Large intestine (tissue), 3 donors: ENCODE data around the gene GSK3A. TPM values are rescaled to one million over a fixed set of nuclear protein-coding genes. Genes with fewer than 3 reads are reported as not detected.

Experiments
- DNase-seq, 2 donors: peaks; one replicate each; pipeline versions ENCODE4 v3.0.0 to v3.0.0-alpha.2; 2013
- H3K27ac ChIP-seq: one replicate; pipeline ENCODE4 v1.5.1; 2013; ENCODE audit warnings: low read length
- H3K27me3 ChIP-seq: 2 replicates; pipeline ENCODE4 v1.6.1; 2013; ENCODE audit warnings: low read length; ENCODE audit not compliant: control insufficient read depth, insufficient read depth
- H3K36me3 ChIP-seq: 2 replicates; pipeline ENCODE4 v1.6.1; 2013; ENCODE audit warnings: low read length; ENCODE audit not compliant: control insufficient read depth, insufficient read depth
- H3K4me1 ChIP-seq: one replicate; pipeline ENCODE4 v1.6.1; 2013; ENCODE audit warnings: low read length; ENCODE audit not compliant: control insufficient read depth, insufficient read depth
- H3K4me3 ChIP-seq: one replicate; pipeline ENCODE4 v1.5.1; 2013; ENCODE audit warnings: low read length
- H3K9me3 ChIP-seq: one replicate; pipeline ENCODE4 v1.6.1; 2013; ENCODE audit warnings: mild to moderate bottlenecking, low read depth, low read length, moderate library complexity; ENCODE audit not compliant: control insufficient read depth
- WGBS: methylation state at CpG from one replicate; pipeline ENCODE4 v1.1.5; 2013; ENCODE audit warnings: low lambda C conversion rate; ENCODE audit not compliant: insufficient coverage; 5-methylcytosine and 5-hydroxymethylcytosine counted together
- polyA plus RNA-seq: library from polyadenylated mRNA; unstranded; fragments of 120-200 nt; gene quantifications from one replicate; pipeline ENCODE4 v1.2.1, GENCODE V29; 2013

GSK3A gene
- polyA plus RNA-seq, 1 donor, result 70.8 TPM

DNA sequence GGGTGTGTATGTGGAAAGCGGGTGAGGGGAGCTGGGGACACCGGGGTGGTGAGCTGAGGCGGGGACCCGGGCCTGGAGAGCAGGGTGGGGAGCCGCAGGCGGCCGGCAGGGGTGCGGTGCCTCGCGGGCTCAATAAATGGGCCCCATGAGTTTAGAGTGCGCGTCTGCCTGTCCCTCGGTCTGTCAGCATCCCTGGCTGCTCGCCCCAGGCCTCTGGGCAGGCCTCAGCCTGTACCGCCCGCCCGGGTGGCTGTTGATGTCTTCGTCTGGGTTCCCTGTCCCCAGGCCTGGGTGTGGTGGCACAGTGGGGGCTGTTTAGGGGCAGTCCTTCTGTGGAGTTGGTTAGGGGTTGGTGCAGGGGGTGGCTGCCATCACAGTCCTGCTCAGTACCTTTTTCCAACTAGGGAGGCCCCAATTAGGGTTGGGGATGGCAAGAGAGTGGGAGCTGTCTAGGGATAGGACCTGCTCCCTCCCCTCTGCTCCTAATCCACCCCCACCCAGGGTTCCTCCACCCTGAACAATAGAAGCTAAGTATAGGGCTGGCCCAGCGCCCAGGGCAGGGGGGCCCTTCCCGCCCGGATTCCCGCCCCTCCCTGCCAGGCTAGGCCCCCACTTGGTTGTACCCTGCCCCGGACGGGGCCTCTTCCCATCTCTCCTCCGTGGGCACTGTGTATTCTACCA lies 38.9 kb upstream of the GSK3A start:
- Histone ChIP-seq H3K27ac (peak overlapping the region; percentile 83), H3K4me1 (peaks cover 68% of the 10 kb centered on the region), H3K36me3 (peaks cover 5% of the 10 kb centered on the region), H3K9me3 (no peaks in the 10 kb centered on the region), H3K27me3 (no peaks in the 10 kb centered on the region), H3K4me3 (peak overlapping the region; percentile 96)
- WGBS, result no CpG with 5 or more reads among the region's 25 CpGs
- peak in 1 of 2 donors; percentile 74 for DNase-seq

DNA sequence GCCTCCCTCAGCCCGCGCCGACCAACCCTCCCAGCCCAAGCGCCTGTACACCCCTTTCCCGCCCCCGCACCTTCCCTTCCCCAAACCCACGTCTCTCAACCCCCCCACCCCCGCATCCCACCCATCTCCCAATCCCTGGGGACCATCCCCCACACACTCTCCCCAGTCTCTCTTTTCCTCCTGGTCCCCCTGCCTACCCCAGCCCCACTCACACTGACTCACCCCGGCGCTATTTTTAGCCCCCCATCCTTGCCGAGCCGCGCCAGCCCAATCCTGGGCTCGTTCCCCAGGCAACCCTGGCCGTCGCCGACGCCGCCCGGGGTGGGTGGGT lies 38.4 kb upstream of the GSK3A start:
- Histone ChIP-seq H3K27me3 (no peaks in the 10 kb centered on the region), H3K36me3 (peaks cover 10% of the 10 kb centered on the region), H3K4me1 (peaks cover 63% of the 10 kb centered on the region), H3K27ac (peak overlapping the region; percentile 83), H3K9me3 (no peaks in the 10 kb centered on the region), H3K4me3 (peak overlapping the region; percentile 96)
- WGBS, result no CpG with 5 or more reads among the region's 20 CpGs
- DNase-seq, result no peak

- Histone ChIP-seq H3K27me3 (no peaks in the 10 kb centered on the region), H3K4me1 (peaks cover 59% of the 10 kb centered on the region), H3K9me3 (no peaks in the 10 kb centered on the region), H3K27ac (peak overlapping the region; percentile 83), H3K4me3 (peak overlapping the region; percentile 96), H3K36me3 (peaks cover 14% of the 10 kb centered on the region)
- no CpG with 5 or more reads among the region's 89 CpGs for WGBS
- peak in 1 of 2 donors; percentile 90 for DNase-seq
Measured at GRCh38 chr19:42279902-42280814, 37.8 kb upstream of the GSK3A start.

DNA sequence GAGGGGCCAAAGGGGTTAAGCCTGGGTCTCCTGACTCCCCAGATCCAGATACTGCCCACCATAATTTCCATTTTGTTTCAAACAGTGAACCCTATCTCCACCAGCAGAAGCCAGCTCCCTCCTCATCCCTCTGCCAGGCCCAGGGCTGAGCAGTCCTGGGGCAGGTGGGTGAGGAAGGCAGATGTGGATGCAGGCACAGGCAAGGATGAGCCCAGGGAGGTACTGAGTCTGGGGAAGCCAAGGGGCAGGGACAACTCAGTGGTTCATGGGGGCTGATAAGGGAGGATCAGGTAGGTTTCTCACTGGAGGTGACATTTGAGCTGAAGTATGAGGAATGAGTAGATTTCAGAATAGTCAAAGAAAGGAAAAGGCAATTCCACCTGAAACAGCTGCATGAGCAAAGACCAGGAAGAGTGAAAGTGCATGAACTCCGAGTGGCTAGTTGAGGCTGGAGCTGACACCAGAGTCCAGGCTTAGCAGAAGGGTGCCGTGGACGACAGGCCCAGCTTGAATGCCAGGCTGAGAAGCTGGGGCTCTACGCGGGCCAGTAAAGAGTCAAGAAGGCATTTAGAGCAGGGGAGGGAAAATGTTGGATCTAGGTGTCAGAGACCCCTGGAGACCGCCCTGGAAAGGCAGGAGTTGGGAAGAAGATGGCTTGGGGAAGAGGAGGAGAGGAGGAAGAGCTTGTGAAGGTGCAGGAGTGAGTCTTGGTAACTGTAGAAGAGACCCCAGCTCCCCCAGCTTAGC lies 36.9 kb upstream of the GSK3A start:
- Histone ChIP-seq H3K9me3 (no peaks in the 10 kb centered on the region), H3K27me3 (no peaks in the 10 kb centered on the region), H3K27ac (peak overlapping the region; percentile 82), H3K4me1 (peaks cover 54% of the 10 kb centered on the region), H3K4me3 (peak overlapping the region; percentile 96), H3K36me3 (peaks cover 22% of the 10 kb centered on the region)
- no CpG with 5 or more reads among the region's 6 CpGs for WGBS
- no peak for DNase-seq

DNA sequence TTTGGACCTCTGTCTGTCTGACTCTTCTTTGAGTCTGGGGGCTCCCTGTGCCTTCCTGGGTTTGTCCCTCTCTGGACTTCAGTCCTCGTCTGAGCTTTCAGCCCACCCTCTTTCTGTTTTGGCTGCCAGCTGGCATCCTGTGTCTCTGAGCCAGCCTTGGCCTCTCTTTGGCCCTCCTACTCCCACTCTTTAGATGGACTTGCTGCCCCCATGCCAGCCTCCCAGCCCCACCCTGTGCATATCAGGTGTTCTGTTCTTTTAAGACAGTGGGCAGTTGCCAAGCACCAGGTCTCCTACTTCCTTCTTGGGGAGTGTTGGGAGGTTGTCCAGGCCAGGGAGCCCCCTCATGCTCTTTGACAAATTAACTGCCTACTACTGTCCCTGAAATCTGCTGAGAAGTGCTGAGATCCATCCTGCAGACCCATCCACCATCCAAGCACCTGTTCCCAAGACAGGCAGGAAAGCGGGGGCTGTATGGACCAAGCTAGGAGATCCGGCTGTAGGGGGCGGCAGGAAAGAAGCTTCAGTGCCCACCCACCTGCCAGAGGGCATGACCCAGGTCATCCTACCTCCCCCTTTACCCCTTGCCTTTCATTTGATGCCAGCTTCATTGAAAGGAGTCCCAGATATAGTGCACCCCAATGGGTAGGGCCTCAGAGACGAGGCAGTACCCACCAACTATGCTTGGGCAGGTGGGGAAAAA lies 36.2 kb upstream of the GSK3A start:
- Histone ChIP-seq H3K27me3 (no peaks in the 10 kb centered on the region), H3K27ac (peak overlapping the region; percentile 82), H3K4me1 (peaks cover 54% of the 10 kb centered on the region), H3K9me3 (no peaks in the 10 kb centered on the region), H3K36me3 (peaks cover 29% of the 10 kb centered on the region), H3K4me3 (no peak overlapping the region)
- no peak for DNase-seq
- 100% methylated on average over 1 of the region's 5 CpGs for WGBS

- Histone ChIP-seq H3K27me3 (no peaks in the 10 kb centered on the region), H3K4me1 (peaks cover 49% of the 10 kb centered on the region), H3K9me3 (no peaks in the 10 kb centered on the region), H3K4me3 (no peak overlapping the region), H3K27ac (peak overlapping the region; percentile 32), H3K36me3 (peaks cover 36% of the 10 kb centered on the region)
- peak in 1 of 2 donors; percentile 56 for DNase-seq
- no CpG with 5 or more reads among the region's 10 CpGs for WGBS
Measured at GRCh38 chr19:42277821-42278451, 35.5 kb upstream of the GSK3A start.

DNA sequence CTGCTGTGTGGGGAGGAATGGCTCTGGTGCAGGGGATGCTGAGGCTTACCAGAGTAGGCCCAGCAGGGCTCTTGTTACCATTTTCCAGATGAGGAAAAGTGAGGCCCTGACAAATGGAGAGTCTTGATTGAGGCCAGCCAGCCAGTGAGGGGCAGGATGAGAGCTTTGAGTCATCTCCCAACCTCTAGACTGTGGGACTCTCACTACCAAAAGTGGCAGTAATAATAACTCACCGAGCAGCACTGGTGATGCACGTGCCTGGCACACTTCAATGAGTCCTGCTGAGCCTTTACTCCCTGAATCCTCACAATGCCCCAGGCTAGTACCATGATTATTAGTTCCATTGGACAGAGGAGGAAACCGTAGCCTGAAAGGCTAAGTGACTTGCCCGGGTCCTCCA lies 34.4 kb upstream of the GSK3A start:
- H3K9me3 ChIP-seq, result no peaks in the 10 kb centered on the region
- H3K4me1 ChIP-seq, result peaks cover 41% of the 10 kb centered on the region
- DNase-seq, result no peak
- no CpG with 5 or more reads among the region's 4 CpGs for WGBS
- no peak overlapping the region for H3K27ac ChIP-seq
- H3K36me3 ChIP-seq, result peaks cover 47% of the 10 kb centered on the region
- no peaks in the 10 kb centered on the region for H3K27me3 ChIP-seq
- H3K4me3 ChIP-seq, result no peak overlapping the region

- Histone ChIP-seq H3K36me3 (peaks cover 51% of the 10 kb centered on the region), H3K4me1 (peaks cover 41% of the 10 kb centered on the region), H3K27me3 (no peaks in the 10 kb centered on the region), H3K4me3 (no peak overlapping the region), H3K9me3 (no peaks in the 10 kb centered on the region), H3K27ac (no peak overlapping the region)
- no CpG with 5 or more reads among the region's 3 CpGs for whole genome bisulfite sequencing
- peak in 1 of 2 donors; percentile 1 for DNase-seq
Measured at GRCh38 chr19:42276284-42276683, 33.9 kb upstream of the GSK3A start.

DNA sequence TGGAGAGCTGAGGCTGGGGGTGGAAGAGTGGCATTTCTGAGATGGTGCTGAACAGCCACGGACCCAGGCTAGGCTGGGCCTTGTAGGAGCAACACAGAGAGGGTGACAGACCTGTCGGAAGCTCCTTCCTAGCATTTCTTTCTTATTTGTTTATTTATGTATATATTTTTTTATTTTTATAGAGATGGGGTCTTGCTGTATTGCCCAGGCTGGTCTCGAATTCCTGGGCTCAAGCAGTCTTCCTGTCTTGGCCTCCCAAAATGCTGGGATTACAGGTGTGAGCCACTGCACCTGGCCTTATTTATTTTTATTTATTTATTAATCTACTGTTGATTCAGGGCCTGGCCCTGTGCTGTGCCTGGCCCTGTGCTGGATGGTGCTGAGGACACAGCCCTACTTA lies 33.1 kb upstream of the GSK3A start:
- DNase-seq, result no peak
- WGBS, result no CpG with 5 or more reads among the region's 3 CpGs
- H3K27ac ChIP-seq, result no peak overlapping the region
- H3K27me3 ChIP-seq, result no peaks in the 10 kb centered on the region
- no peaks in the 10 kb centered on the region for H3K9me3 ChIP-seq
- H3K36me3 ChIP-seq, result peaks cover 51% of the 10 kb centered on the region
- H3K4me1 ChIP-seq, result peaks cover 46% of the 10 kb centered on the region
- no peak overlapping the region for H3K4me3 ChIP-seq
